ENCODE data around the gene SLC15A3. TPM values are rescaled to one million over a fixed set of nuclear protein-coding genes. Genes with fewer than 3 reads are reported as not detected.

The SLC15A3 gene
- total RNA-seq, 1 experiment from 2014 or later, result 0.43 TPM

DNA sequence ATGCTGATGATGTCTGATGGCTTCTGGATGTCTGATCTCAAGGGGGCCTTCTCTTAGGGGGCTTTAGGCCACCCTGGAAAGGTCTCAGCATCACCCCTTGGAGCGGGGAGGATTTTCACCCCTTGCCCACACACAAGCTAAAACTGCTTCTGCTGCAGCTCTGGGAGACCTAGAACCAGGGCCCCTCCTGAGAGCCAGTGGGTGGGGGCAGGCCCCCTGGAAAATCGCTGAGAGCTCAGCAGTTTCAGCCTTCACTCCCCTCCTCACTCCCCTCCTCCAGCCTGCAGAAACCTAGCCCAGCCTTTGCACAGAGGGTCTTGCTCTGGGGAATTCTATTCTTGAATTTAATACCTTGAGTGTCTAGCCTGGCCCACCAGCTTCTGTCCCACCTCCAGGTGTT lies 36.7 kb upstream of the SLC15A3 start:
- POLR2A ChIA-PET, result no interaction called here
- CTCF ChIA-PET, result no interaction called here
- Mint-ChIP-seq H3K9me3 (ENCODE audit: unreplicated experiment) (no peaks in the 10 kb centered on the region), H3K27me3 (ENCODE audit: insufficient read depth, unreplicated experiment) (peaks cover 15% of the 10 kb centered on the region), H3K36me3 (ENCODE audit: insufficient read depth, unreplicated experiment) (no peaks in the 10 kb centered on the region), H3K27ac (ENCODE audit: unreplicated experiment) (no peak overlapping the region), H3K4me3 (ENCODE audit: unreplicated experiment) (no peak overlapping the region), H3K4me1 (ENCODE audit: low read depth, unreplicated experiment) (no peaks in the 10 kb centered on the region)
- no peaks in the 10 kb centered on the region; the same call in 1 of the 2 replicates for H3K27me3 ChIP-seq (replicated peaks; ENCODE audit: control insufficient read depth, insufficient read depth, low read length)
- no TSS peak for BruUV-seq (replicated peaks)
- intact Hi-C loops (cut with micrococcal nuclease; ENCODE audit: unreplicated experiment), result no loop called here
- H3K4me1 ChIP-seq, result no peaks in the 10 kb centered on the region
- H3K36me3 ChIP-seq (ENCODE audit: control insufficient read depth, insufficient read depth, low read length), result no peaks in the 10 kb centered on the region
- no peak for DNase-seq
- TF ChIP-seq, protein P1, sequence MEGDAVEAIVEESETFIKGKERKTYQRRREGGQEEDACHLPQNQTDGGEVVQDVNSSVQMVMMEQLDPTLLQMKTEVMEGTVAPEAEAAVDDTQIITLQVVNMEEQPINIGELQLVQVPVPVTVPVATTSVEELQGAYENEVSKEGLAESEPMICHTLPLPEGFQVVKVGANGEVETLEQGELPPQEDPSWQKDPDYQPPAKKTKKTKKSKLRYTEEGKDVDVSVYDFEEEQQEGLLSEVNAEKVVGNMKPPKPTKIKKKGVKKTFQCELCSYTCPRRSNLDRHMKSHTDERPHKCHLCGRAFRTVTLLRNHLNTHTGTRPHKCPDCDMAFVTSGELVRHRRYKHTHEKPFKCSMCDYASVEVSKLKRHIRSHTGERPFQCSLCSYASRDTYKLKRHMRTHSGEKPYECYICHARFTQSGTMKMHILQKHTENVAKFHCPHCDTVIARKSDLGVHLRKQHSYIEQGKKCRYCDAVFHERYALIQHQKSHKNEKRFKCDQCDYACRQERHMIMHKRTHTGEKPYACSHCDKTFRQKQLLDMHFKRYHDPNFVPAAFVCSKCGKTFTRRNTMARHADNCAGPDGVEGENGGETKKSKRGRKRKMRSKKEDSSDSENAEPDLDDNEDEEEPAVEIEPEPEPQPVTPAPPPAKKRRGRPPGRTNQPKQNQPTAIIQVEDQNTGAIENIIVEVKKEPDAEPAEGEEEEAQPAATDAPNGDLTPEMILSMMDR (IDR thresholded peaks at IDR 0.05; ENCODE audit: insufficient read depth in 1 of 2, low read depth in 1 of 2, low read length in 1 of 2, severe bottlenecking in 1 of 2, unreplicated experiment in 1 of 2), result no peak
- H3K4me3 ChIP-seq (ENCODE audit: low read depth, low read length), result no peak overlapping the region
- no peaks in the 10 kb centered on the region for H3K9me3 ChIP-seq

DNA sequence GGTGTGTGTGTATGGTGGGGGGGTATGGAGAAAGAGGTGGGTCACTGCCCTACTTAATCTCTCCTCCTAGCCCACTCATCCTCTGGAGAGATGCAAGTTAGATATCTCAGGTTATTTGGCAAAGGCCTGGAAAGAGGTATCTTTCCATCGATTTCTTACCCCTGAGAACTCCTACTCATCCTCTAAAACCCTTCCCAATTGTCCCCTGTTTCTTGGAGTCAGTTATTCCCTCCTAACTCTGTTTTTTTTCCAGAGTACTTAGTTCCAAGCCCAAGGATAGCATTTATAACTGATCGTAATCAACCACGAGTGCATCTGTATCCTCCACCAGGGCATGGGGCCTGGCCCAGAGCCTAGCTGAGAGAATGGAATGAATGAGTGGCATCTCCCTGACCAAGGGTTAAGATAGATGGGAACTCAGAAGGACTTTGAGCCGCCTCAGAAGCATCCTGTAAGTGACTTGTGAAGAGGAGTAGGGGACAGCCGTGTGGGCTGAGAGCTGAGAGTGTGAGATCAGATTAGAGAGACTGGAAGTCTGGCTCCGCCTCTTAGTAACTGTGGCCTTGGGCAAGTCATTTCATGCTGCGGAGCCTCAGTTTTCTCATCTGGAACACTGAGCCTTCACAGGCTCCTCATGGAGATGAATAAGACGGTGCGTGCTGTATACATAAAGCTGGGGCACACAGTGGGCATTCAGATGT lies 35.8 kb upstream of the SLC15A3 start:
- DNase-seq, result no peak
- no TSS peak for BruUV-seq (replicated peaks)
- TF ChIP-seq, protein P1 (IDR thresholded peaks at IDR 0.05; ENCODE audit: insufficient read depth in 1 of 2, low read depth in 1 of 2, low read length in 1 of 2, severe bottlenecking in 1 of 2, unreplicated experiment in 1 of 2), result no peak
- Mint-ChIP-seq H3K4me3 (ENCODE audit: unreplicated experiment) (no peak overlapping the region), H3K27me3 (ENCODE audit: insufficient read depth, unreplicated experiment) (peaks cover 17% of the 10 kb centered on the region), H3K4me1 (ENCODE audit: low read depth, unreplicated experiment) (no peaks in the 10 kb centered on the region), H3K36me3 (ENCODE audit: insufficient read depth, unreplicated experiment) (no peaks in the 10 kb centered on the region), H3K27ac (ENCODE audit: unreplicated experiment) (no peak overlapping the region), H3K9me3 (ENCODE audit: unreplicated experiment) (no peaks in the 10 kb centered on the region)
- intact Hi-C loops (cut with micrococcal nuclease; ENCODE audit: unreplicated experiment), result no loop called here
- no peaks in the 10 kb centered on the region for H3K27me3 ChIP-seq (replicated peaks; ENCODE audit: control insufficient read depth, insufficient read depth, low read length)
- no peaks in the 10 kb centered on the region for H3K36me3 ChIP-seq (ENCODE audit: control insufficient read depth, insufficient read depth, low read length)
- no peaks in the 10 kb centered on the region for H3K9me3 ChIP-seq
- POLR2A ChIA-PET, result no interaction called here
- CTCF ChIA-PET, result no interaction called here
- H3K4me1 ChIP-seq, result no peaks in the 10 kb centered on the region
- H3K4me3 ChIP-seq (ENCODE audit: low read depth, low read length), result no peak overlapping the region

DNA sequence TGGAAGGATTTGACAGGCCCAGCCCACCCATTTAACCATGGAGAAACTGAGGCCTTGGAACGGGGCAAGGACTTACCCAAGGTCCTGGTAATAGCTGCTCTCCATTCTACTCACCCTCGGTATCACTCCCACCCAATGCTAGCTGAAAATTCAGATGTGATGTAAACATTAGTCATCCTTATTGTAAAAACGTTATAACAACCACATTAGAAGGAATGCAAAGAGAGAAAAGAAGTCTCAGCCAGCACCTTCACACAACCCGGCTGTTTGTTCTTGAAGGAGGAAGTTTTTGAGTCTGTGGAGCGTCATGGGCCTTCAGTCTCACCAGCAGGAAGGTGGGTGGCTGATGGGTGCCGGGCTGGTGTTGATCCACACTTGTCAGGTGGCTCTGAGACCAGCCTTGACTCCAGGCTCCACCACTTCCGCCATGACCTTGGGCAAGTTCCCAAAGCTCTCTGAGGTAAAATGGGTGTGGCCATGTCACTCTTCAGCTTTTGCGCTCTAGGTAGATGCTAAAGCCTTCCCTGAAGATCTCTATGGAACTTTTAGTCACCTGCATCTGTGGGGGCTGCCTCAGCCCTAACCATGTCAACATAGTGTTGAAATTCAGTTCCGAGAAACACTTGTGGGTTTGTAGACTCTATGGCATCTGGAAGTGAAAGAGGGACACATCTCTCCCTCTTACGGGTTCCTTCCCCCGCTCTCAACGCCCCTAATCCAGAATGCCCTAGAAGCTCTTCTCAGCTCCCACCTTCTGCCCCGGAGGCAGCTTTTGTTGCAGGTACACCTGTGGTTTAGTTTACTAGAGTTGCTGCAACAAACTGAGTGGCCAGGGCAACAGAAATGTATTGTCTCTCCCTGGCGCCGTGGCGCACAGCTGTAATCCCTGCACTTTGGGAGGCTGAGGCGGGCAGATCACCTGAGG lies 34.3 kb upstream of the SLC15A3 start:
- no peaks in the 10 kb centered on the region for H3K4me1 ChIP-seq
- CTCF ChIA-PET, result no interaction called here
- no peaks in the 10 kb centered on the region for H3K36me3 Mint-ChIP-seq (ENCODE audit: insufficient read depth, unreplicated experiment)
- no peaks in the 10 kb centered on the region; the same call in 1 of the 2 replicates for H3K27me3 ChIP-seq (replicated peaks; ENCODE audit: control insufficient read depth, insufficient read depth, low read length)
- H3K9me3 ChIP-seq, result no peaks in the 10 kb centered on the region
- H3K4me3 ChIP-seq (ENCODE audit: low read depth, low read length), result no peak overlapping the region
- TF ChIP-seq, protein P1 (IDR thresholded peaks at IDR 0.05; ENCODE audit: insufficient read depth in 1 of 2, low read depth in 1 of 2, low read length in 1 of 2, severe bottlenecking in 1 of 2, unreplicated experiment in 1 of 2), result no peak
- H3K27ac Mint-ChIP-seq (ENCODE audit: unreplicated experiment), result no peak overlapping the region
- DNase-seq, result peak in 1 of 2 experiments; percentile 1
- POLR2A ChIA-PET, result no interaction called here
- H3K27me3 Mint-ChIP-seq (ENCODE audit: insufficient read depth, unreplicated experiment), result peaks cover 17% of the 10 kb centered on the region
- H3K4me3 Mint-ChIP-seq (ENCODE audit: unreplicated experiment), result no peak overlapping the region
- no TSS peak for BruUV-seq (replicated peaks)
- intact Hi-C loops (cut with micrococcal nuclease; ENCODE audit: unreplicated experiment), result no loop called here
- no peaks in the 10 kb centered on the region for H3K4me1 Mint-ChIP-seq (ENCODE audit: low read depth, unreplicated experiment)
- no peaks in the 10 kb centered on the region for H3K36me3 ChIP-seq (ENCODE audit: control insufficient read depth, insufficient read depth, low read length)
- no peaks in the 10 kb centered on the region for H3K9me3 Mint-ChIP-seq (ENCODE audit: unreplicated experiment)

Data from Caco-2 (cell line).